GM12873 (cell line): ENCODE measurements around the gene PIM1.

ENCODE experiments used
- CTCF ChIP-seq: IDR thresholded peaks from 2 replicates; pipeline ENCODE4 v1.5.1; 2012; ENCODE audit warnings: low read depth, mild to moderate bottlenecking, moderate library complexity, low read length, control low read depth; ENCODE audit not compliant: insufficient read depth; ENCODE audit errors: missing control alignments

The PIM1 gene

GRCh38 chr6:37150314-37150713 lies 19.6 kb upstream of the PIM1 start:
- TF ChIP-seq CTCF, result no peak

DNA sequence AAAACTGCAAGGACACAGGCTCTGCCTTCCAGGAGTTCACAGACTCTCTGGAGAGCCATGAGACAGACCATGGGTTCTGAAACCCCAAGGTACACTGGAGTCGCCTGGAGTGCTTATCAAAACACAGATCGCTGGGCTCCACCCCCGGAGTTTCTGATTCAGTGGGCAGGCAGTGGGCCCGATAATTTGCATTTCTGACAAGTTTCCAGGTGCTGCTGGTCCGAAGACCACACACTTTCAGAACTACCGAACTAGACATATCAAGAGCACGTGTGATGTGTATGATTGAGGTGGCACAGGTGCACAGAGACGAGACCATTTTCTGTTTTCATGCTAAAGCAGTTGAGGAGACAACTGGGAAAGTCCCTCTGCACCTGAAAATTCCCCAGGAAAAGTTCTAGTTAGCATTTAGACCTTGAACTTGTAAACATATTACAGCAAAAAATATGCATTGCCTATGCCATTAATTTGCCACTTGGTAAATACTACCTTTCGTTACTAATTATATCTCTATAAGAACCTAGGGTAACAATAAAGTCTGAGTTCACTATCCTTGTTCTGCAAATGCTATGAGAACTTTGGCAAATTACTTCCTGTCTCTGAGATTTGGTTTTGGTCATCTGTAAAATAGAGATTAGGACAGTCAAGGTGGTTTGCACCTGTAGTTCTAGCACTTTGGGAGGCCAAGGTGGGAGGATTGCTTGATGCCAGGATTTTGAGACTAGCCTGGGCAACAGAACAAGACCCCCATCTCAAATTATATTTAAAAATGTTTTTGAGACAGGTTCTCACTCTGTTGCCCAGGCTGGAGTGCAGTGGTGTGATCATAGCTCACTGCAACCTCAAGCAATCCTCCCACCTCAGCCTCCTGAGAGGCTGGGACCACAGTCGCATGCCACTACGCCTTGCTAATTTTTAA lies 14.3 kb upstream of the PIM1 start:
- TF ChIP-seq CTCF, result no peak

- TF ChIP-seq CTCF, result no peak
Observed at GRCh38 chr6:37158508-37158907, 11.4 kb upstream of the PIM1 start.

DNA sequence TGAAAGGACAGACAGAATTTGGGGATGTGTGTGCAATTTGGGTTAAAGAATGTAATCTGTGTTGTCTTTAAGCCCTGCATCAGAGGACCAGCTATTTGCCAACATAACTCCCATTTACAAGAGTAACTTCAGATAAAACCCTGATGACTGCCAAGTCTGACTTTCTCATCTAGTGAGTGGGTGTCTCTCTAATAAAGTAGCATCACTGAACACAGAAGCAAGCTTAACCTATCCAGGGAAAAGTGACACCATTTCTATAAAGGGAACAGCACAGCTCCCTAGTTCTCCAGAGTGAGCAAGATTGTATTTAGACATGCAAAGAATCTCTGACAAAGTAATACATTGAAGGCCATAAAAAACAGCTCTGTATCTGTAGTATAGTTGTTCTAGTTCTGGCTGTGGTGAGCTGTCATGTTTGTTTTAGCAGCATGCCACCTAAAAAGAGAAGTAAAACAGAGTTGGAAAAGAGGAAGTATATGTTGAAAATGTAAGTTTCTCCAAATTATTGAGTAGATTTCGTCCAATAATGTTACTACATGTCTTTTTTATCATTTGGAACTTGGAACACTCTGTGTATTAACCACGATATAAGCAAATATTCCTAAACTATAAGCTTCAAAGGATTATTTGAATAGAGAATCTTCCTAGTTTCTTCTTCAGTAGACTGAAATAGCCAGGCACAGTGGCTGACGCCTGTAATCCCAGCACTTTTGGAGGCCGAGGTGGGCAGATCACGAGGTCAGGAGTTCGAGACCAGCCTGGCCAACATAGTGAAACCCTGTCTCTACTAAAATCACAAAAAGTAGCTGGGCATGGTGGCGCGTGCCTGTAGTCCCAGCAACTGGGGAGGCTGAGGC lies 8.8 kb upstream of the PIM1 start:
- TF ChIP-seq CTCF, result no peak

DNA sequence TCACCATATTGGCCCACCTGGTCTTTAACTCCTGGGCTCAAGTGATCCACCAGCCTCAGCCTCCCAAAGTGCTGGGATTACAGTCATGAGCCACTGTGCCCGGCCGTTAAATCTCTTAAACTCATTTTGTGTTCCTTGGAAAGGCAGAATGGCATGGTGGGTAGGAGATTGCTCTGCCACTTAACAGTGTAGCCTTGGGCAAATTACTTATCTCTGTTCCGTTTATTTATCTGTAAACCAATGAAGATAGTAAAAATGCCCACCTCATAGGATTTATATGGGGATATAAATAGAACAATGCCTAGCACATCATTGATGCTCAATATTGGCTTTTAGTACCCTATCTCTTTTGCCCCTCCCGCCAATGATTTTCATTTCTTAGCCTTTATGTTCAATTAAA lies 7.2 kb upstream of the PIM1 start:
- no peak for TF ChIP-seq CTCF

DNA sequence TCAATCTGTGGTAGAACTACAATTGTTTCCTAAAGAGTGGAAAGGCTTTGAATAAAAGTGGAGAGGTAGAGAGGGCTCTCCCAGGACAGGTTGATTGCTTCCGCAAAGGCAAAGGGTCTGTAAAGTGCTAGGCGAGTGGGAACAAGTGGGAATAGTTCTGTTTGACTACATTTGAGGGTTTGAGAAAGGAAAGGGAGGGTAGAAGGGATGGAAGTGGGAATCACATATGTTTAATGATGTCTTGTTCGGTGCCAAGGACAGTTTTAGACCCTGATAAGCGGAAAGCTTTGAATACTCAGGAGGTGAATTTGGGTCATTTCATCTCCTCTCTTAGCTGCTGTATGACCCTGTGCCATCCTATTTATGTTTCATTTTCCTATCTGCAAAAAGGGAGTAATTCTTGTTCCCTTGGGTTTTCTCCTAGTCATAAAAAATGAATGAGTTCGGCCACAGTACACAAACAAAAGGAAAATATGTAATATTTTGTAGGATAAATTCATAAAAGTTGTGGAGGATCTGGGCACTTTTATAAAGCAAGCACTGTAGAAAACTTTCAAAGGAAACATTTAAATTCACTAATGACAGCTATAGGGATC lies 1.7 kb upstream of the PIM1 start:
- no peak for TF ChIP-seq CTCF
